Measurements from ENCODE around the gene PCYOX1L.
"Not testable (repeated sequence)": the region's sequence is repeated elsewhere in the genome, so short reads cannot be mapped to it uniquely, and the experiment has no call there.

Gene PCYOX1L

GRCh38 chr5:149388498-149389190 lies 30.8 kb downstream of the PCYOX1L start:
- no peak for DNase-seq

GRCh38 chr5:149389552-149390495 lies 32.0 kb downstream of the PCYOX1L start:
- DNase-seq, result no peak

GRCh38 chr5:149391076-149391475 lies 33.2 kb downstream of the PCYOX1L start:
- DNase-seq, result not testable (repeated sequence)

GRCh38 chr5:149391524-149391923 lies 33.7 kb downstream of the PCYOX1L start:
- no peak for DNase-seq

GRCh38 chr5:149392718-149393117 lies 34.9 kb downstream of the PCYOX1L start:
- DNase-seq, result no peak

- not testable (repeated sequence) for DNase-seq
These were observed 37.1 kb downstream of the PCYOX1L start for GRCh38 chr5:149394996-149395395.

GRCh38 chr5:149397530-149397929 lies 39.7 kb downstream of the PCYOX1L start:
- no peak for DNase-seq

GRCh38 chr5:149398747-149399266 lies 41.0 kb downstream of the PCYOX1L start:
- DNase-seq, result not testable (repeated sequence)

GRCh38 chr5:149399775-149400174 lies 41.9 kb downstream of the PCYOX1L start:
- DNase-seq, result no peak

- no peak for DNase-seq
These were observed 42.5 kb downstream of the PCYOX1L start for GRCh38 chr5:149400304-149400703.

- DNase-seq, result no peak
These were observed 43.2 kb downstream of the PCYOX1L start for GRCh38 chr5:149401051-149401450.

GRCh38 chr5:149402291-149402690 lies 44.4 kb downstream of the PCYOX1L start:
- DNase-seq, result no peak

GRCh38 chr5:149403923-149404745 lies 46.3 kb downstream of the PCYOX1L start:
- no peak for DNase-seq

GRCh38 chr5:149404746-149405549 lies 47.1 kb downstream of the PCYOX1L start:
- DNase-seq, result no peak

- no peak for DNase-seq
These were observed 47.8 kb downstream of the PCYOX1L start for GRCh38 chr5:149405550-149406202.

- DNase-seq, result no peak
These were observed 48.5 kb downstream of the PCYOX1L start for GRCh38 chr5:149406203-149406978.

GRCh38 chr5:149406979-149407306 lies 49.1 kb downstream of the PCYOX1L start:
- DNase-seq, result no peak

- no peak for DNase-seq
These were observed 49.7 kb downstream of the PCYOX1L start for GRCh38 chr5:149407323-149408251.

- DNase-seq, result no peak
These were observed 50.6 kb downstream of the PCYOX1L start for GRCh38 chr5:149408252-149409099.
